ENCODE results near the gene PGAP1. TPM values are rescaled to one million over a fixed set of nuclear protein-coding genes. Genes with fewer than 3 reads are reported as not detected.

The PGAP1 gene
- total RNA-seq, 1 donor from 2014 or later: 6.1 TPM

DNA sequence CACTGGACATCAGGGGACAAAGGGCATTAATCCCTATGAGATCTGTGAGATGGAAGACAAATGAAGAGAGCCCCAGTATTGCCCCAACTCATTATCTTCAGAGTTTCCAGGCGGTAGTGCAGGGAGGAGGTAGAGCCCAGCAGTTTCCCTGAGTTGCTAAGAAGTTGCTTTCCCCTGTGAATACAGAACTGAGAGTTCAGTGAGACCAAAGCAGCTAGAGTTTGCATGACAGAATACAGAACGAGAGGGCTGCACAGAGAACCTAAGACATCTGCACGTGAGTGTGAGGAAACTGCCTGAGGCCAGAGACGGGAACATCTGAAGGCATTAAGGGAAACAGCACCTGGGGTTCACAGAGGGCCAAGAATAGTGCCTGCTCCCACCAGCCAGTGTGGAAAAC is 18.1 kb upstream of the PGAP1 start:
- Histone ChIP-seq H3K36me3 (ENCODE audit: control insufficient read depth, insufficient read depth, low read length) (no peaks in the 10 kb centered on the region), H3K4me3 (ENCODE audit: low read depth, low read length) (no peak overlapping the region), H3K27me3 (ENCODE audit: control insufficient read depth, insufficient read depth, low read length) (no peaks in the 10 kb centered on the region)
- TF ChIP-seq, protein P1, sequence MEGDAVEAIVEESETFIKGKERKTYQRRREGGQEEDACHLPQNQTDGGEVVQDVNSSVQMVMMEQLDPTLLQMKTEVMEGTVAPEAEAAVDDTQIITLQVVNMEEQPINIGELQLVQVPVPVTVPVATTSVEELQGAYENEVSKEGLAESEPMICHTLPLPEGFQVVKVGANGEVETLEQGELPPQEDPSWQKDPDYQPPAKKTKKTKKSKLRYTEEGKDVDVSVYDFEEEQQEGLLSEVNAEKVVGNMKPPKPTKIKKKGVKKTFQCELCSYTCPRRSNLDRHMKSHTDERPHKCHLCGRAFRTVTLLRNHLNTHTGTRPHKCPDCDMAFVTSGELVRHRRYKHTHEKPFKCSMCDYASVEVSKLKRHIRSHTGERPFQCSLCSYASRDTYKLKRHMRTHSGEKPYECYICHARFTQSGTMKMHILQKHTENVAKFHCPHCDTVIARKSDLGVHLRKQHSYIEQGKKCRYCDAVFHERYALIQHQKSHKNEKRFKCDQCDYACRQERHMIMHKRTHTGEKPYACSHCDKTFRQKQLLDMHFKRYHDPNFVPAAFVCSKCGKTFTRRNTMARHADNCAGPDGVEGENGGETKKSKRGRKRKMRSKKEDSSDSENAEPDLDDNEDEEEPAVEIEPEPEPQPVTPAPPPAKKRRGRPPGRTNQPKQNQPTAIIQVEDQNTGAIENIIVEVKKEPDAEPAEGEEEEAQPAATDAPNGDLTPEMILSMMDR (IDR thresholded peaks at IDR 0.05; ENCODE audit: insufficient read depth, low read length, severe bottlenecking): no peak
- FAIRE-seq (no peak), DNase-seq (ENCODE audit: low read depth) (no peak)

DNA sequence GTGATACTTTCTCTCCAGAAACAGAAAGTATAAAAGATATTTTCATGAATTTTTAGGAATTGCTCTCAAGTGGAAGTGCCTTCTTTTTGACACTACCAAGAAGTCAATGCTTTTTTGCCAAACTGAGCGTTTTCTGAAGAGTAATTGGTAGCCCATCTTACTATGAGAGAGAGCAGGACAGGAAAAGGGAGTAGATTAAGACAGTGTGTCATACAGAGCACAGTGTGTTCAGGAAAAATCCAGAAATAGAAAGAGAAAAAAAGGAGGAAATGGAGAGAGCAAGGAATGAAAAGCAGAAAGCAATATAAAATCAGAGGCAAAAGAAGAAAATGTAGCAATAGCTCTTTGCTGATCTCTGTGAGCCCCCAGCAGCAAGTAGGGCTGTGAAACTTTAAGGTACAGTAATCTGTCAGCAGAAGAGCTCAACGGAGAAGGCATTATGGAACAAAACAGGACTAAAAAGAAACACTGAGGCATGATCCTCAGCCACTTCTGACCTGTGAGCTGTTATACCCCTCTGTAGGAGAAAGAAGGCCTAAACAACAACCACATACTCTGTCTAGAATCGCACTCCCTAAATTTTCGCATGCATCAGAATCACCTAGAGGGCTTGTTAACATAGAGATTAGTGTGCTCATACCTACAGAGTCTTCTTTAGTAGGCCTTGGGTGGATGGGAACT is 15.0 kb upstream of the PGAP1 start:
- Histone ChIP-seq H3K36me3 (ENCODE audit: control insufficient read depth, insufficient read depth, low read length) (no peaks in the 10 kb centered on the region), H3K4me3 (ENCODE audit: low read depth, low read length) (no peak overlapping the region), H3K27me3 (ENCODE audit: control insufficient read depth, insufficient read depth, low read length) (no peaks in the 10 kb centered on the region)
- TF ChIP-seq, protein P1 (IDR thresholded peaks at IDR 0.05; ENCODE audit: insufficient read depth, low read length, severe bottlenecking): no peak
- DNase-seq (ENCODE audit: low read depth) (no peak), FAIRE-seq (no peak)

DNA sequence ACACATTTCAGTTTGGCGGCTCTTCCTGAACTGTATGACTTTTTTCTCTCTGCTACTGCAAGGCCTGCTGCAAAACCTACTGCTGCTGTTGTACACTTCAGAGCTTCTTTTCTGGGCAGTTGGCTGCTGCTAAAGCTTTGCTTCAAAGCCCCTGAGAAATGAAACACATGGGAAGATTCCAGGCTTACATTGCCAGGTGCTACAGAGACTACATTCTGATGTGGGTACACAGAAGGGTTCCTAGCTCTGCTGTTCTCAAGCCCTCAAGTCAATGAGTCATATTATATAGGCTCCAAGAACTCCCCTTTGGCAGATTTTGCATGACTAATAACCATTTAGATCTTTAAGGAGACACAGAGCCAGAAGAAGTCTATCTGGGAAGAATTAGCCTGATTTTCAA is 12.9 kb upstream of the PGAP1 start:
- H3K27me3 ChIP-seq (ENCODE audit: control insufficient read depth, insufficient read depth, low read length): no peaks in the 10 kb centered on the region
- DNase-seq (ENCODE audit: low read depth): peak; percentile 71
- no peak overlapping the region for H3K4me3 ChIP-seq (ENCODE audit: low read depth, low read length)
- FAIRE-seq: no peak
- TF ChIP-seq, protein P1 (IDR thresholded peaks at IDR 0.05; ENCODE audit: insufficient read depth, low read length, severe bottlenecking): no peak
- H3K36me3 ChIP-seq (ENCODE audit: control insufficient read depth, insufficient read depth, low read length): no peaks in the 10 kb centered on the region

DNA sequence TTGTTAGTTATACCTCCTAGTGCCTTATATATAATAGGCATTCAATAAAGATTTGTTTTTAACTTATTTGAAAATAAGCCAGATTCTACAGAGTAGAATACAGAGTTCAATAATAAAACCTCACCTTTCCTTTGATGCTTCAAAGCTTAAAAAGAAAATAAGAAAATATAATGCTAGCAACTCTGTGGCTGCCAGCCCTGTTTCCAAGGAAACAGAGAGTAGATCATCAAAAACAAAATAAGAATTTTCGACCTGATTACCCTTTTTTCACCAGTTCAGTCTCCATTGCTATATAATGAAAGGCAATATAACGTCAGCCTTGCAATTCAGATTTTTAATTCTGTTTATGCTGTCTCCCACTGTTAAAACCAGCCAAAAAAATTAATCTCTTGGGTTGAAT is 8.9 kb upstream of the PGAP1 start:
- Histone ChIP-seq H3K4me3 (ENCODE audit: low read depth, low read length) (no peak overlapping the region), H3K36me3 (ENCODE audit: control insufficient read depth, insufficient read depth, low read length) (no peaks in the 10 kb centered on the region), H3K27me3 (ENCODE audit: control insufficient read depth, insufficient read depth, low read length) (no peaks in the 10 kb centered on the region)
- DNase-seq (ENCODE audit: low read depth) (no peak), FAIRE-seq (no peak)
- TF ChIP-seq, protein P1 (IDR thresholded peaks at IDR 0.05; ENCODE audit: insufficient read depth, low read length, severe bottlenecking): no peak

DNA sequence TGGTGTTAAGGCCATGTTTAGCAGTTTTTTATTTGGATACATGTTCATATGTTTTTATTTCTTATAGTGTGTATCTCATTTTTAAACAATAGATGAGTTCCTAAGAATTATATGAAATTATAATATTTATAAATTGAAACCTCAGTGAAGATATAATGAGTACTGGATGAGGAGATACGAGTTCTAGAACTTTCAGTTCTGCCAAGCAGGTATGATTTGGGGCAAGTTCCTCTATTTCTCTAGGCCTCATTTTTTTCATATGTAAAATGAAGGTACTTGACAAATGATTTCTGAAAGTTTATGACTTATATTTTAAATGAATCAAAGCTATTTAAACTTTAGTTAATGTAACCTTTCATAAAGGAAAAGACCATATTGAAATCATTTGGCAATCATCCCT is 8.2 kb upstream of the PGAP1 start:
- TF ChIP-seq, protein P1 (IDR thresholded peaks at IDR 0.05; ENCODE audit: insufficient read depth, low read length, severe bottlenecking): no peak
- no peaks in the 10 kb centered on the region for H3K27me3 ChIP-seq (ENCODE audit: control insufficient read depth, insufficient read depth, low read length)
- no peaks in the 10 kb centered on the region for H3K36me3 ChIP-seq (ENCODE audit: control insufficient read depth, insufficient read depth, low read length)
- FAIRE-seq (no peak), DNase-seq (ENCODE audit: low read depth) (no peak)
- no peak overlapping the region for H3K4me3 ChIP-seq (ENCODE audit: low read depth, low read length)

DNA sequence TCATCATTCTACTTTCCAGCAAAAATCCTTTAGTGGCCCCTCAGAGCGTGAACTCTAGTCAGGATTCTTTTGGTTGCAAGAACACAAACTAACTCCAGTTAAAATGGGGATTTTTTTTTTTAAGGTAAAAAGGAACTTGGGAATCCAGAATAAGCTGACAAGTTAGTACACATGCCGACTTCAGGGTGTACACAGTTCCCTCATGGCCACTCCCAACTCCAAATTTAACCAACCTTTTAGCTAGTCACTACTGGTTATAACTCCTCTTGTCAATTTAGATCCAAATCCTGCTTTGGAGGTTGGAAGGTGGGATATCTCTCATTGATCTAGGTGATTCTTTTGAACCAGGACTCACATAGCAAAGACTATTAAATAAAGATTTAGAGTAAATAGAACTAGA is 5.0 kb upstream of the PGAP1 start:
- FAIRE-seq (no peak), DNase-seq (ENCODE audit: low read depth) (peak; percentile 52)
- Histone ChIP-seq H3K27me3 (ENCODE audit: control insufficient read depth, insufficient read depth, low read length) (no peaks in the 10 kb centered on the region), H3K4me3 (ENCODE audit: low read depth, low read length) (no peak overlapping the region), H3K36me3 (ENCODE audit: control insufficient read depth, insufficient read depth, low read length) (no peaks in the 10 kb centered on the region)
- TF ChIP-seq, protein P1 (IDR thresholded peaks at IDR 0.05; ENCODE audit: insufficient read depth, low read length, severe bottlenecking): no peak

Data from bronchial epithelial cell (primary cell).